Brain pericyte (primary cell): Measurements from ENCODE around the gene BCL11B.

Source experiments
- DNase-seq: peaks from one replicate; pipeline ENCODE4 v3.0.0-alpha.2; 2012; ENCODE audit warnings: low read depth, low spot score

BCL11B gene

DNA sequence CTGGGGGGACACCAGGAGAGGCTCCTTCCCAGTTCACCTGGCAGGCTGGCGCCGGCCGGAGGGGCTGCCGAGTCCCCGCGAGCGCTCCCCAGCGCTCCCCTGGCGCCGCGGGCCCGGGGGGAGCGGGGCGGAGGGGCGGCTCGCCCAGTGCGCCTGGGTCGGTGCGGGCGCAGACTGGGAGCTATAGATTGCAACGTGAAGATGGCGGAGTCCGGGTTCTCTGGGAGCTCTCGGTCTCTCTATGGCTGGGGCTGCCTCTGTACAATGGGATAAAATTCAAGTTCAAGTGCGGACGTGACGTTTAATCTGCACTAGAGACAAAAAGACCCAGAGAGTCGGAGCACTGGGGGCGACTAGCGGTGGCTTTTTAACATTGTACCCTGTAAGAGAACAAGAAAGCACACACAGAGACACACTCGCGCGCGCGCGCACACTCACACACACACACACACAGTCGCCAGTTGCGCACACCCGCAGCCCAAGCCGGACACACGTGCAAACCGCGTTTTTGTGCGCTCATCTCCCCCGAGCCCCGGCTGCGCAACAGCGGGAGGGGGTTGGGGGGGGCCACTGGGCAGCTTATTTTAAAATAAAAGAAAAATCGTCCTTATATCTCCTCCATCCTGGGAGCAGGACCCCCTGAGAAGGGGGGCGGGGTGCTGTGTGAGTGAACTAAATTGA, at the start of gene BCL11B:
Gene BCL11B (minus strand): TSS at position 247 of the 681 bp plus-strand sequence. CDS start 979 bp downstream, outside the sequence.
- no peak for DNase-seq

DNA sequence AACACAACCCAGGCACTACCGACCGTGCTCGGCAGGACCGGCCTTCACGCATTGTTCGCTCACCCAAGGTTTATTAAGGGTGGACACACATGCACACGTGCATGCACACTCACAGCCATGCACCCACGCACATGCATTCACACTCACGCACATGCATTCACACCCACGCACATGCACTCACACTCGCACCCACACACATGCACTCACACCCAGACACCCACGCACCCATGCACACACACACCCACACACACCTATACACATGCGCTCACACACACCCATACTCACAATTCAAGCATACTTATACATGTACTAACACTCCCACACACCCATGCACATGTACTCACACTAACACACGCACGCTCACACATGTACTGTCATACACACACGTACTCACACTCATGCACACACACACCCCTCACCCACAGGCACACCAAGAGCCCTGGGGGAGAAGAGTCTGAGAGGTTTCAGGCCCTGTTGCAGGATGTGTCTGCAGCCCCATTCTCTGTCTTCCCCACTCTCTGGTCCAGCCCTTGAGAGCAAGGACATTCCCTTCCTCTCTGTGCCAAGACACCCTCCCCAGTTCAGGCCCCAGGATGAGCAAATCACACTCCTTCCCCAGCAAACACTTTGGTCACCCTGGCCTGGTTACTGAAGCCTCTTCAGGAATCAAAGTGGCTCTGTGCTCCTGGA, 49.4 kb upstream of the BCL11B start:
- DNase-seq = no peak

DNA sequence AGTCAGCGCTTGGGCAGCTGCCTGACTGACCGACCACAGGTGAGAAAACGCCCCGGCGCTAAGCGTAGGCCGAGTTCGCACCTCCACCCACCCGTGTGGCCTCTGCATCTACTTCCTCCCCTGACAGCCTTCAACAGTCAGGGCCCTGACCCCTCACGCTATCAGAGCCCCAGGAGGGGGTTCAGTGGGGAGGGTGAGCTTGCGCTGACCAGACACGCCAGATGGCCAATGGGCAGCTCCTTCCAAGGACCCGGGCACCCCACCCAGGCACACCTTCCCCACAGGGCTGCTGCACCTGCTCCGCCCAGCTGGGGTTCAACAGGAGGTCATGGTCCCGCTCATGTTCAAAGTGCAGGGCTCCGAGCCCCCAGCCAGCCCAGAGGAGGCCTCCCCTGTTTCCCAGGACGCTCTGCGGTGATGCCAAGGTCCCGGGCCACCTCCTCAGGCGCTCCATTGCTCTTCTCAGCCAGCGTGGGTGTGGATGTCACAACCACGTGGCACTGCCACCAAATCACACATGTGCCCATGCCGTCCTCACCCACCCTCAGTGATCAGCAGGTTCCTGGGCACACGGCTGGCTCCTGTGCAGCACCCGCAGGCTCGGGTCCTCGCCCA, 48.7 kb upstream of the BCL11B start:
- DNase-seq = no peak

DNA sequence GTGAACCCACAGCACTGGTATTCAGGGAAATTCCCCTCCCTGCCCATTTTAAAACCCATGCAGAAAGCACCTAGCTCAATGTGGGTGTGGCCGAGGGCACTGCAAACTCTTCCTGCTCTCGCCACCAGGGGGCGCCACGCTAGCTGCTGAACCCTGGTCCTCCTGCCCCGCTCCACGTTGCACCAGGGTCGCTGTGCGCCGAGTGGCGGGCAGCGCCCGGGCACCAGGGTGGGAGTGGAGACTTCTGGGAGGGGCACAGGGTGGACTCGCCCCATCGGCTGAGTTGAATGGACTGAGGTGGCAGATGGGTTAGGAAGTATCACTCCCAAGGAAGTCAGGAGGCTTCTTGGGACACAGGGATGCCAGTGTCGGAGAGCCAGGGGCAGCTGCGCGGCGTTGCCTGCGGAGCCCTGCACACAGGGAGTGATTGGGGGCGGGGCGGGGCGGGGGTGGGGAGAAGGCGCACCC, 48.1 kb upstream of the BCL11B start:
- no peak for DNase-seq

DNA sequence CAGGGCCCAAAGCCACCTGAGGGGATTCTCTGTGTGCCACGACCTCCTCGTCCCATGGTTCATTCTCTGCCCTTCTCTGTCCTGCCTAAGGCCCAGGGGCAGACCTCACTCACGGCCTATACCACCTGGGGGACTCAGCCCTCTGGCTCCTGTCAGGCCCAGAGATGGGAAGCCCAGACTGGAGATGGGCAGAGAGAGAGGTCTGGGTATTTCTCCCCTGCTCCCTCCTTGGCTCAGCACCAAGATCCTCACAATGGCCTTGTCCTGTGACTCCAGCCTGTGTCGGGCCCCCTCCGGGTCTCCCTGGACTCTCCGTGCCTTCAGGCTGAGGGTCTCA, 46.9 kb upstream of the BCL11B start:
- no peak for DNase-seq

DNA sequence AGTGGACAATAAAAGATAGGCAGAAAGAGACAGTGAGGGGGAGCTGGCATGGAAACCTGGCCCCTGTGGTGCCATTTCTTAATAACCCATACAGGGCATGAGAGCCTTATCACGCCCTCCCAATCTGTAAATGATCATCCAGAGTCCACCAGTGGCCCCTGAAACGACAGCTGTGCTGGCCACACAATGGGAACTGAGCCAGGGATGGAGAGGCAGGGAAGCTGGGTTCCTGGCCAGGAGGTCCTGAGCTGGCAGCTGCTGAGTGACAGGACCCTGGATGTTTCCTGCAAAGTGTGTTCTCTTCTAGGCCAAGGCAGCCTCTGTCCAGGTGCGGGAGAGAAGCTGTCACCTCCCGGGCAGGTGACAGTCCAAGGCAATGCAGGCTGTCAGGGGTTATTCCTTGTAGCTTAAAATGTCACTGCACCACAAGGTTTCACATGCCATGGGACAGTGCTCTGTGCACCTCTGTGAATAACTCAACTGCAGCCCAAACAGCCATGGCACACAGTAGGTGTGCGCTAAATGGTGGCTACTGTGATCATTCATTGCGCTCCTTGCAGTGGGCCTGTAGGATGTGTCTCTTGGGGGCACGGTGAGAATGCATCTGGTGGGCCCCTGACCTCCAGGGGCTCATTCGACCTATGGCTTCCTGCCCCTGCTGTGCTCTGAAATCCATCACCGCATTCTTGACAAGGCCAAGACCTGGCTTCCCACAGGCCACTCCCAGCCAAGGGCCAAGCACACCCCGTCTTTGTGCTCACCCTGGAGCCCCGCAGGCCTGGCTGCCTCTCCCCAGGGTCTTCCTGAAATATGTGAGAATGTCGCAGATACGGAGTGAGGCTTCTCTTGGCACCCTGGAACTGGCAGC, 46.3 kb upstream of the BCL11B start:
- no peak for DNase-seq

DNA sequence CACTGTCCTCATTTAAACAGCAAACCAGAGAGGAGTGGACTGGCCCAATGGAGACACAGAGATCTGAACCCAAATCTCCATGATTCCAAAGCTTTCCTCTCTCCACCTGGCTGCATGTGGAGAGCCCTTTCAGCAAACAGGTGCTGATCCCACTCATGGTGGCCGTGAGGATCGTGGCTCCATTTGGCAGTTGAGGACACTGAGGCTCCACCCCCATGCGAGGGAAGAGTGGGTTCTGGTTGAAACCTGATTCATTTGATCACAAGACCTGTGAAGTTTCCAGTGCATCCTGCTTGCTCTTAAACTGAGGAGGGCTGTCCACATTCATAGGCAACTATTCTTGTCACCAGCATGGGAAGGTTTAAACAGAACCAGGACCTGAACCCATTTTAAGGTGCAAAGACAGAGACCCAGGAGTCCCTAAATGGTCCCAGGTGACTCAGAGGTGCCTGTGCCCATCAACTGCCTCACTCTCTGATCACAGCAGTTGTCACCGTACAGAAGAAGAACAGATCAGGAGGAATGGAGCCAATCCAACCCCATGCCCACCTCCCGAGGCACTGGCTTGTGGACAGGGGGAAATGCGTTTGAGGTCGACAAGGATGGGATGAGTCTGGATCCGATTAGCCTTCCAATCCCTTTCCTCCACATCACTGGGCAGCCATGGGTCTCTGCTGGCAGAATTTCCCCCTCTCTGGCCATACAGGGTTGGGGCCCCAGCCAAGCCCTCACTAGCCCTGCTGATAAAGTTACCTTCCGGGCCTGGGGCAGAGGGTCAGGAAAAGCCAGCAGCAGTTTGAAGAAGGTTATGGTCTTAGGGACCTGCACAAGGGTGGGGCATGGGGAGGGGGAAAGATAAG, 45.5 kb upstream of the BCL11B start:
- DNase-seq = no peak

DNA sequence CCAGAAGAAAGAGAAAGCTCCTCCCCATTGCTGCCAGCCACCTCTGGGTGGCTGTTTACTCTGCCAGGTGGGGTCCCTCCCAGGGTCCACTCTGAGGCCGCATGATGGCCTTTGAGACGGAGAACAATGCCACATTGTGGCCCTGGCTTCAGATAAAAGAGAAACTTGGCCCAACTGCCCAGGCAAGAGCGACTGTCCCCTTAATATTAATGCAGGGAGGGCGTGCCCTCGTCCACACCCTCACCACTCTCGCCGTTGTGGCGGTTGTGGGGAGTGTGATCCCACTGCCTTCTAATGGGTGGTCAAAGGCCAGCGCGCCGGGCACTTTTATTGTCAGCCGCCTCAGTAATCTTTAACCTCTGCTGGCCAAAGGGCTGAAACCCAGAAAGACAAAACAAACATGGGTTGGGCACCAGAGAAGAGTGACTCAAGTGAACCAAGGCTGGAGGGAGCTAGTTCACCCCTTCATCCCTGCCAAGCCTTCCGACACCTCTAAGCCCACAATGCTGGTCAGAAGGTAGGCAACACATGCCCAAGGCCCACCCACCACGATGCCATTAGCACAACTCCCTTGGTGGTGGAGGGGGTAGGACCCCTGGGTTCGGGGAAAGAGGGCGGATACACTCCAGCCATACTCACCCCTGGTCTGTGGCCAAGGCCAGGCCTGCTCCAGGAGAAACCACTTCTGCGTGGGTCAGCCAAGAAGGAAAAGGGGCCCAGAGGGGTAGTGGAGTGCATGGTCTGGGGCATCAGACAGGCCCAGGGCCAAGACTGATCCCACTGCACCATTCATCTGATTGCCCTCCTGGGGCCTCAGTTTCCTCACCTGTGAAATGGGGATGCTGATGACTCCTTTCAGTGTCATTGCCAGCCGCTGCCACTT, 44.5 kb upstream of the BCL11B start:
- DNase-seq = no peak

DNA sequence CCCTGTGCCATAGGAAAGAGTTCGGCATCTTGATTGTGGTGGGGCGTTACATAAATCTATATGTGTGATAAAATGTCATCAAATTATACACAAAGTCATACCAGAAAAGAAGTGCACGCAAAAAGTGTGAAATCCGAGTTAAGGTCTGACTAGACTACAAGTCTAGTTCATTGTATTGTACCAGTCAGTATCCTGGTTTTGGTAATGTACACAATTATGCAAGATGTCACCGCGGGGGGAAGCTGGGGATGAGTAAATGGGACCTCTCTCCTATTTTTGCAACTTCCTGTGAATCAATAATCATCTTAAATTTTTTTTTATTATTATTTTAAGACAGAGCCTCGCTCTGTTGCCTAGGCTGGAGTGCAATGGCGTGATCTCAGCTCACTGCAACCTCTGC, 43.2 kb upstream of the BCL11B start:
- no peak for DNase-seq

DNA sequence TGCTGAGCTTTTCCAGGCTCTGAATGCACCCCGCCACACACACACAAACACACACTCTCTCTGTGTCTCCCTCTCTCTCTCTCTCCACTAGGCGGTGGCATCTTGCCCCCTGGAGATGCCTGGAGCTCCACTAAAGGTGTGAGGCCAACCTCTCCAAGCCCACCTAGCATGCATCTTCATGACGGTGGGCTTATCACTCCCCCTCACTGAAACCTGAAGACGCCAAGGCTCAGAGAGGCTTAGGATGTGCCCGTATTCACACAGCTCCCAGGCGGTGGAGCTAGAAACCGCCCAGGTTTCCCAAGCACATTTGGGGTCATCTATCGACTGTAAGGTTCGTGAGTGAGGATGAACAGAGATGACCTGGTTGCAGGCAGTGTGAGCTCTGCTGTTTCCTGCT, 42.6 kb upstream of the BCL11B start:
- no peak for DNase-seq

DNA sequence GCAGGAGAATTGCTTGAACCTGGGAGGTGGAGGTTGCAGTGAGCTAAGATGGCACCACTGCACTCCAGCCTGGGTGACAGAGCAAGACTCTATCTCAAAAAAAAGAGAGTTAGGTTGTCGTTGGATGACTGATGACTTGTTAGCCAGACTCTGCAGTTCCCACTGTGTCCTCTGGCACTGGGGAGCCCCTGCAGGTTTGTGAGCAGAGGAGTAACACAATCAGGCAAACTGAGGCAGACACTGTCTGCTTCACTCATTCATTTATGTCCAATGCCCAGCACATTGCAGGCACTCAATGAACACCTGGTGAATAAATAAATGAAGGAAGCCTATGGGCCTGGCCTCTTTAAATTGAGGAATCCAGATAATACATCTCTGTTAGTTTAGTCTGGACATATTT, 41.2 kb upstream of the BCL11B start:
- no peak for DNase-seq

DNA sequence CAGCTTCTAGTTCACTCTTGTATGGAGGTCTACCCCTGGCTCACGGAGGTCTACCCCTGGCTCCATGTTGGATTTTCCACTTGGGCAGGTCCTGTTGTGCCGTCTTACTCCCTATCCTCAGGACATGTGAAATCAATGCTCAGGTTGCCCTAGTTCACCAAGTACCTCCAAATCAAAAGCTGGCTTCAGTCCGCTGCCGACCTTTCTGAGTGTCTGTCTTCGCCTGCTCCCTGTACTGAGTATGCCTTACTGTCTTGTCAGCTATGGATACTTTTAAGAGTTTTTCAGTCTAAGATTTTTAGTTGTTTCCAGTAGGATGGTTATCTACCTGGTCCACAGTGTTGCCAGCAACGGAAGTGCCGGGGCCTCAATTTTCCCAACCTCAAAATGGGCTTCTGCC, 40.1 kb upstream of the BCL11B start:
- DNase-seq = no peak

DNA sequence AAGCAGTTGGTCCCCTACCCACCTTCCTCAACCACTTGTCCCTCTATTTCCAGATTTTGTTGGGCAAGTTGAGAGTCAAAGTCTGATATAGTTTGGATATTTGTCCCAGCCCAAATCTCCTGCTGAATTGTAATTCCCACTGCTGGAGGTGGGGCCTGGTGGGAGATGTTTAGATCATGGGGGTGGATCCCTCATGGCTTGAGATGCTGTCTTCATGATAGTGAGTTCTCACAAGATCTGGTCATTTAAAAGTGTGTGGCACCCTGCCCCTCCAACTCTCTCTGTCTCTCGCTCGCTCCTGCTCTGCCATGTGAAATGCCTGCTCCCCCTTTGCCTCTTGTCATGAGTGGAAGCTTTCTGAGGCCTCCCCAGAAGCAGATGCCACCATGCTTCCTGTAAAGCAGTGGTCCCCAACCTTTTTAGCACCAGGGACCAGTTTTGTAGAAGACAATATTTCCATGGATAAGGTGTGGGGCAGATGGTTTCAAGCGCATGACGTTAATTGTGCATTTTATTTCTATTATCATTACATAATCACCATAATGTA, 37.3 kb upstream of the BCL11B start:
- DNase-seq = no peak

DNA sequence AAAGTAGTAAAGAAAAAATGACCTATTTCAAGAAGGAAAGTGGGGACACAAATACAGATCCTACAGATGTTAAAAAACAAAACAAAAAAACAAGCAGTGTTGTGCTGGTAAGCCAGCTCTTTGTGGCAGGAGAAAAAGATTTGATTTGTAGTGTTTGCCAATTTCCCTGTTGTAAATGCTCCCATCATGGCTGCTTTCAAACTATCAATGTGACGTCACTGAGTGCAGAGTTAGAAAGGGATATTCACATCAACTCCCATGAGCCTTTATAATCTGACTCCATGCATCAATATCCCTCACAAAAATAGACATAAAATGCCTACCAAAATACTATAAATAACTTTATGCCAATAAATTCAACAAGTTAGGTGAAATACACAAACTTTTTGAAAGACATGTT, 32.2 kb upstream of the BCL11B start:
- DNase-seq = no peak

DNA sequence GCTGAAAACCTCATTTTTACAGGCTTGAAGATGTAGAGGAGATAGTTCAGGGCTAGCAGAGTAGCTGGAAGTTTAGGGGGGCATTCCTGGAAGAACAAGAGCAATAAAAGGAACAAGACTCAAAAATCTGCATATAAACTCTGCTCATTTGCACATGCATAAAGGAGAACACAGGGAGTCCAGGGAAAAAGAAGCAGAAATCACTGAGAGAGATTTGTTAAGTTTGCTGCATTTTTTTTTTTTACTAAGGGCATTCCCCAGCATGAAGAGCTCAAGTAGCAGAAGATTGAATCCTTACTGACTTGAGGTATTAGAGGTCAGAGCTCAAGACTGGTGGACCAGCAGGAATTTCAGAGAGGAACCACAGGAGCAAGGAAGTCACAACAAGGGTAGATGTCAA, 28.2 kb upstream of the BCL11B start:
- DNase-seq = no peak

DNA sequence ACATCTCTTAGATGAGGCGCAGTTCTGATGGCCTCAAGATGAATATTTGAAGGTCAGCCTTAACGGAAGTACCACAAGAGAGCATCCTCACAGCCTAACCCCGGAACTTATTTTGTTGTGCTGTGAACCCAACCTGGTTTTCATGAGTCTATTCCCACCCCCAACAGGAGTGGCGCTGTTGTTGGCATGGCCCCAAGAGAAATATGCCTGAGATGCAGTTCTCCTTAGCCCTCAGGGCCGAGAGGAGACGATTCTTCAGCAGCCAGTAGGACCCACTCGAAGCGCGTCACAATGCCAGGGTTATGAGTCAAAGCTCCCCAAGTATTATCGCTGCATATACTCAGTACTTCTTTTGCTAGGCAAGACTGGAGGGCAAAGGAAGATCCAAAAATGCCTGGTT, 24.5 kb upstream of the BCL11B start:
- DNase-seq = no peak

DNA sequence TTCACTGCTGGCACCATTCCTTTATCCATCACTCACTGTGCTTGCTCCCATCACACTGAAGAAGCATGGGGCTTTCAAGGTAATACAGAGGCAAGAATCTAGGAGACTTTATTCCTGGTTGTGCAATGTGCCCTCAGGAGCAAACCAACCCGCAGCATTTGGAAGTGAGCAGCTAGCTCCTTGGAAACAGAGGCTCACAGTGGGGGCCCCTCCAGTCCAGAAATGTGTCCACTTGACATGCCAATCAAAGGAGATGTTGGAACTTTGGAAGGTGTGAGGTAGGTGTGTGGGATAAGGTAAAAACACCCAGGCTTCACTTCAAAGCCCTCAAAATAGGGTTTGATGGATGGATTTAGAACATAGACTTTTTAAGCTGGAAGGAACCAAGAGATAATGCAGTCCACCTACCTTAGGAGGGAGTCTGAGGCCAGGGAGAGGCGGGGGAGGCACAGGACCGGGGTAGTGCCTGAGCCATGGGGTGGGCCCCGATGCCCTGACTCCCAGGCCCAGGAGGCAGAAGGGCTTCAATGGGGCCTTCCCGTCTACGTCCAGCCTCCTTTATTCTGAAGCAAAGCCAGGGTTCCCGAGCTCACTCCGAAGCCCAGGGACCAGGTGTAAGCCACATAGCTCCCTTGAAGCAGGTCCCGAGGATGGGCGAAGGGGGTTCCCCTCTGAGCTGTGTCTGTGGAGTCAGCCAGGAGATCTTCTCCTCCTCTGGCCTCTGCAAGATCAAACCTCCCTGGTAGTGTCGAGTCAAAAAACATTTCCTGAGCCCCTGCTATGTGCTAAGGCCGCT, 17.6 kb upstream of the BCL11B start:
- no peak for DNase-seq

DNA sequence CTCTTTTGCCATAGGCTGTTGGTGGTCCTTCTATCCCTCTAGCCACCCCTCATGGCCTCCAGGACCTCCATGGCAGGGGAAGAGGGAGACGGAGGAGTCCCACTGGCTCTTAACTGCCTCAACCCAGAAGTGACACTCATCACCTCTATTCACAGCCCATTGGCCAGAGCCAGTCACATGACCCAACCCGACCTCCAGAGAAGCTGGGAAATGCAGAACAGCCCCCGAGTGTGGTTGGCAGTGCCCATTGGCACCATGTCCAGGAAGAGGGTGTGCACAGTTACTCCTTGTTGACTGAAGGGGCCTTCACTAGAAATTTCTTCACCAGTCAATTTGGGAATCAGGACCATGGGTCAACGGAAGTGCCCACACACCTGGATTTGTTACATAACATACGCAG, 17.0 kb upstream of the BCL11B start:
- no peak for DNase-seq
